WTC11 (cell line): ENCODE data around the gene ZNF804A. TPM values are rescaled to one million over a fixed set of nuclear protein-coding genes. Genes with fewer than 3 reads are reported as not detected.
A peak's percentile ranks its signal among the peaks of the same experiment; 100 is the strongest.

Experiments used
- ATAC-seq: fragments of 200-7000 bp; cut with Tn5 transposase; 2 replicates; pipeline ENCODE4 v1.10.0; 2021; ENCODE audit warnings: mild to moderate bottlenecking, moderate library complexity
- CTCF ChIA-PET: fragments of 300-600 bp; sonication (Branson Sonifier 250); formaldehyde crosslinking; loops from one replicate; lab custom pipeline; 2021; ENCODE audit warnings: antibody characterized with exemption; lab: Charles Lee
- POLR2A ChIA-PET: fragments of 350-600 bp; sonication (Branson Sonifier 250); formaldehyde crosslinking; loops from one replicate; lab custom pipeline; 2021; ENCODE audit warnings: antibody characterized with exemption; lab: Charles Lee
- DNase-seq: peaks from one replicate; pipeline ENCODE4 v3.0.0; 2021; ENCODE audit warnings: low spot score
- H3K27ac Mint-ChIP-seq: 2 replicates; pipeline ENCODE4 v1.8.0; 2021; ENCODE audit warnings: mixed read lengths
- H3K27me3 Mint-ChIP-seq: 2 replicates; pipeline ENCODE4 v1.8.0; 2021; ENCODE audit warnings: low read depth, mild to moderate bottlenecking, moderate library complexity, mixed read lengths
- H3K36me3 Mint-ChIP-seq: 2 replicates; pipeline ENCODE4 v1.8.0; 2021; ENCODE audit warnings: mixed read lengths
- H3K4me1 Mint-ChIP-seq: 2 replicates; pipeline ENCODE4 v1.8.0; 2022; ENCODE audit warnings: mixed read lengths
- H3K4me3 Mint-ChIP-seq: 2 replicates; pipeline ENCODE4 v1.8.0; 2021; ENCODE audit warnings: mild to moderate bottlenecking, moderate library complexity, mixed read lengths
- H3K9me3 Mint-ChIP-seq: 2 replicates; pipeline ENCODE4 v1.8.0; 2021; ENCODE audit warnings: mixed read lengths
- AFF4 ChIP-seq: sonication (generic); formaldehyde crosslinking; IDR thresholded peaks from 2 replicates; pipeline ENCODE4 v1.8.1; 2023; ENCODE audit warnings: mild to moderate bottlenecking, missing genetic modification reagents, borderline replicate concordance
- ATF1 ChIP-seq: sonication (generic); formaldehyde crosslinking; IDR thresholded peaks from 2 replicates; pipeline ENCODE4 v1.8.1; 2023; ENCODE audit warnings: mild to moderate bottlenecking, moderate library complexity, missing genetic modification reagents
- CDX4 ChIP-seq: fragments of 250-450 bp; sonication (Bioruptor Pico); IDR thresholded peaks from 2 replicates; pipeline ENCODE4 v1.9.0; 2021; ENCODE audit warnings: moderate library complexity, mild to moderate bottlenecking, inconsistent platforms, borderline replicate concordance
- CREM ChIP-seq: sonication (generic); formaldehyde crosslinking; IDR thresholded peaks from 2 replicates; pipeline ENCODE4 v1.8.1; 2022; ENCODE audit warnings: mild to moderate bottlenecking, missing genetic modification reagents, moderate library complexity
- E2F1 ChIP-seq: sonication (generic); formaldehyde crosslinking; IDR thresholded peaks from 2 replicates; pipeline ENCODE4 v1.8.0; 2022; ENCODE audit warnings: mild to moderate bottlenecking, missing genetic modification reagents
- ETV6 ChIP-seq: sonication (generic); formaldehyde crosslinking; IDR thresholded peaks from 2 replicates; pipeline ENCODE4 v1.8.1; 2022; ENCODE audit warnings: mild to moderate bottlenecking, missing genetic modification reagents
- FOXP1 ChIP-seq: sonication (generic); formaldehyde crosslinking; IDR thresholded peaks from 2 replicates; pipeline ENCODE4 v1.8.0; 2022; ENCODE audit warnings: missing genetic modification reagents, mild to moderate bottlenecking, moderate library complexity, borderline replicate concordance
- GRHL2 ChIP-seq: fragments of 250-450 bp; sonication (Bioruptor Pico); IDR thresholded peaks from 2 replicates; pipeline ENCODE4 v1.8.0; 2022; ENCODE audit warnings: mild to moderate bottlenecking, moderate library complexity; ENCODE audit not compliant: insufficient replicate concordance, severe bottlenecking
- GTF2I ChIP-seq: fragments of 250-450 bp; sonication (Bioruptor Pico); conservative IDR thresholded peaks from 2 replicates; pipeline ENCODE4 v1.4.0; 2021; ENCODE audit warnings: mild to moderate bottlenecking
- IRF1 ChIP-seq: sonication (generic); formaldehyde crosslinking; IDR thresholded peaks from 2 replicates; pipeline ENCODE4 v1.8.0; 2023; ENCODE audit warnings: missing genetic modification reagents
- KAT7 ChIP-seq: sonication (generic); formaldehyde crosslinking; IDR thresholded peaks from 2 replicates; pipeline ENCODE4 v1.8.1; 2023; ENCODE audit warnings: missing genetic modification reagents, mild to moderate bottlenecking, borderline replicate concordance
- MLX ChIP-seq: sonication (generic); formaldehyde crosslinking; IDR thresholded peaks from 2 replicates; pipeline ENCODE4 v1.8.1; 2023; ENCODE audit warnings: mild to moderate bottlenecking, missing genetic modification reagents, moderate library complexity
- MYBL2 ChIP-seq: sonication (generic); formaldehyde crosslinking; IDR thresholded peaks from 2 replicates; pipeline ENCODE4 v1.8.1; 2023; ENCODE audit warnings: mild to moderate bottlenecking, moderate library complexity, missing genetic modification reagents
- NFYB ChIP-seq: sonication (generic); formaldehyde crosslinking; conservative IDR thresholded peaks from 2 replicates; pipeline ENCODE4 v1.8.0; 2022; ENCODE audit warnings: low read depth, missing genetic modification reagents
- NR1H2 ChIP-seq: sonication (generic); formaldehyde crosslinking; IDR thresholded peaks from 2 replicates; pipeline ENCODE4 v1.9.0; 2021; ENCODE audit warnings: mild to moderate bottlenecking, moderate library complexity, missing genetic modification reagents
- NR2C2 ChIP-seq: sonication (generic); formaldehyde crosslinking; IDR thresholded peaks from 2 replicates; pipeline ENCODE4 v1.8.0; 2022; ENCODE audit warnings: mild to moderate bottlenecking, missing genetic modification reagents
- OVOL2 ChIP-seq: fragments of 250-450 bp; sonication (Bioruptor Pico); IDR thresholded peaks from 2 replicates; pipeline ENCODE4 v1.9.0; 2021; ENCODE audit warnings: mild to moderate bottlenecking, borderline replicate concordance
- RELA ChIP-seq: sonication (generic); formaldehyde crosslinking; IDR thresholded peaks from 2 replicates; pipeline ENCODE4 v1.8.1; 2022; ENCODE audit warnings: missing genetic modification reagents, mild to moderate bottlenecking, borderline replicate concordance
- TEAD1 ChIP-seq: sonication (generic); formaldehyde crosslinking; IDR thresholded peaks from 2 replicates; pipeline ENCODE4 v1.8.0; 2022; ENCODE audit warnings: mild to moderate bottlenecking, missing genetic modification reagents
- ZBTB21 ChIP-seq: sonication (generic); formaldehyde crosslinking; IDR thresholded peaks from 2 replicates; pipeline ENCODE4 v1.8.1; 2023; ENCODE audit warnings: mild to moderate bottlenecking, missing genetic modification reagents, borderline replicate concordance
- ZBTB43 ChIP-seq: sonication (generic); formaldehyde crosslinking; IDR thresholded peaks from 2 replicates; pipeline ENCODE4 v1.8.1; 2023; ENCODE audit warnings: mild to moderate bottlenecking, missing genetic modification reagents
- ZNF219 ChIP-seq: sonication (generic); formaldehyde crosslinking; IDR thresholded peaks from 2 replicates; pipeline ENCODE4 v1.8.0; 2023; ENCODE audit warnings: missing genetic modification reagents, mild to moderate bottlenecking, borderline replicate concordance
- ZNF416 ChIP-seq: fragments of 250-450 bp; sonication (Bioruptor Pico); IDR thresholded peaks from 2 replicates; pipeline ENCODE4 v1.9.0; 2021; ENCODE audit warnings: mild to moderate bottlenecking, inconsistent platforms
- total RNA-seq: library from RNA; stranded (reverse); gene quantifications from 3 replicates; pipeline ENCODE4 v1.2.3, GENCODE V29; 2021
- TF ChIP-seq, protein P1 (sequence below): sonication (generic); formaldehyde crosslinking; conservative IDR thresholded peaks from 2 replicates; pipeline ENCODE4 v1.8.1; 2023; ENCODE audit warnings: mild to moderate bottlenecking, low read depth, missing genetic modification reagents, moderate library complexity
- TF ChIP-seq, protein P2 (sequence below): sonication (generic); formaldehyde crosslinking; IDR thresholded peaks from 2 replicates; pipeline ENCODE4 v1.8.1; 2023; ENCODE audit warnings: mild to moderate bottlenecking, moderate library complexity, missing genetic modification reagents

Gene ZNF804A
- total RNA-seq, 1 experiment from 2014 or later: not detected

GRCh38 chr2:184730288-184730687 is 132.0 kb downstream of the ZNF804A start (continued):
- TF ChIP-seq CDX4 (no peak), ETV6 (CRISPR knock-in tag) (no peak), ZBTB21 (CRISPR knock-in tag) (no peak), TEAD1 (CRISPR knock-in tag) (no peak), NR2C2 (CRISPR knock-in tag) (no peak), ZNF219 (CRISPR knock-in tag) (no peak), ZNF416 (no peak), NFYB (CRISPR knock-in tag) (no peak), ATF1 (no peak)

DNA sequence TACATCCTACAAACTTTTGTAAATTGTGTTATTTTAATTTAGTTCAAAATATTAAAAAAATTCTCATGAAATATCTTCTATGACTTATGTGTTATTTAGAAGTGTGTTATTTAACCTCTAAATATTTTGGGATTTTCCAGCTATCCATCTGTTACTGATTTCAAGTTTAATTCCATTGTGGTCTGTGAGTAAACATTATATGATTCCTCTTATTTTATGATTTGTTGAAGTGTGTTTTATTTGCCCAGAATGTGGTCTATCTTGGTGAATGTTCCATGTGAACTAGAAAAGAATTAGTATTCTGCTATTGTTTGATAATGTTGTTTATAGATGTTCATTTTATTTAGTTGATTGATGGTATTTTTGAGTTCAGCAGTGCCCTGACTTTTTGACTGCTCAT is 136.0 kb downstream of the ZNF804A start:
- H3K4me1 Mint-ChIP-seq: peaks cover 10% of the 10 kb centered on the region
- no peak for TF ChIP-seq IRF1 (CRISPR knock-in tag)
- no peak for TF ChIP-seq MYBL2 (CRISPR knock-in tag)
- TF ChIP-seq KAT7: no peak
- TF ChIP-seq MLX (CRISPR knock-in tag): no peak
- no peak for TF ChIP-seq ZNF416
- no peak for TF ChIP-seq GRHL2
- TF ChIP-seq CREM (CRISPR knock-in tag): no peak
- no peak for TF ChIP-seq E2F1 (CRISPR knock-in tag)
- TF ChIP-seq FOXP1: no peak
- no peak for TF ChIP-seq NR1H2 (CRISPR knock-in tag)
- no peak for TF ChIP-seq AFF4 (CRISPR knock-in tag)
- TF ChIP-seq, protein P1, sequence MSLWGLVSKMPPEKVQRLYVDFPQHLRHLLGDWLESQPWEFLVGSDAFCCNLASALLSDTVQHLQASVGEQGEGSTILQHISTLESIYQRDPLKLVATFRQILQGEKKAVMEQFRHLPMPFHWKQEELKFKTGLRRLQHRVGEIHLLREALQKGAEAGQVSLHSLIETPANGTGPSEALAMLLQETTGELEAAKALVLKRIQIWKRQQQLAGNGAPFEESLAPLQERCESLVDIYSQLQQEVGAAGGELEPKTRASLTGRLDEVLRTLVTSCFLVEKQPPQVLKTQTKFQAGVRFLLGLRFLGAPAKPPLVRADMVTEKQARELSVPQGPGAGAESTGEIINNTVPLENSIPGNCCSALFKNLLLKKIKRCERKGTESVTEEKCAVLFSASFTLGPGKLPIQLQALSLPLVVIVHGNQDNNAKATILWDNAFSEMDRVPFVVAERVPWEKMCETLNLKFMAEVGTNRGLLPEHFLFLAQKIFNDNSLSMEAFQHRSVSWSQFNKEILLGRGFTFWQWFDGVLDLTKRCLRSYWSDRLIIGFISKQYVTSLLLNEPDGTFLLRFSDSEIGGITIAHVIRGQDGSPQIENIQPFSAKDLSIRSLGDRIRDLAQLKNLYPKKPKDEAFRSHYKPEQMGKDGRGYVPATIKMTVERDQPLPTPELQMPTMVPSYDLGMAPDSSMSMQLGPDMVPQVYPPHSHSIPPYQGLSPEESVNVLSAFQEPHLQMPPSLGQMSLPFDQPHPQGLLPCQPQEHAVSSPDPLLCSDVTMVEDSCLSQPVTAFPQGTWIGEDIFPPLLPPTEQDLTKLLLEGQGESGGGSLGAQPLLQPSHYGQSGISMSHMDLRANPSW (CRISPR knock-in tag): no peak
- no peak for TF ChIP-seq OVOL2 (CRISPR knock-in tag)
- TF ChIP-seq RELA (CRISPR knock-in tag): no peak
- no peak for TF ChIP-seq NFYB (CRISPR knock-in tag)
- TF ChIP-seq, protein P2, sequence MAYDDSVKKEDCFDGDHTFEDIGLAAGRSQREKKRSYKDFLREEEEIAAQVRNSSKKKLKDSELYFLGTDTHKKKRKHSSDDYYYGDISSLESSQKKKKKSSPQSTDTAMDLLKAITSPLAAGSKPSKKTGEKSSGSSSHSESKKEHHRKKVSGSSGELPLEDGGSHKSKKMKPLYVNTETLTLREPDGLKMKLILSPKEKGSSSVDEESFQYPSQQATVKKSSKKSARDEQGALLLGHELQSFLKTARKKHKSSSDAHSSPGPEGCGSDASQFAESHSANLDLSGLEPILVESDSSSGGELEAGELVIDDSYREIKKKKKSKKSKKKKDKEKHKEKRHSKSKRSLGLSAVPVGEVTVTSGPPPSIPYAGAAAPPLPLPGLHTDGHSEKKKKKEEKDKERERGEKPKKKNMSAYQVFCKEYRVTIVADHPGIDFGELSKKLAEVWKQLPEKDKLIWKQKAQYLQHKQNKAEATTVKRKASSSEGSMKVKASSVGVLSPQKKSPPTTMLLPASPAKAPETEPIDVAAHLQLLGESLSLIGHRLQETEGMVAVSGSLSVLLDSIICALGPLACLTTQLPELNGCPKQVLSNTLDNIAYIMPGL (CRISPR knock-in tag): no peak
- no peak for TF ChIP-seq ZBTB43 (CRISPR knock-in tag)
- no peak for TF ChIP-seq GTF2I (CRISPR knock-in tag)
- no peaks in the 10 kb centered on the region for H3K36me3 Mint-ChIP-seq
- H3K27ac Mint-ChIP-seq: peak overlapping the region; percentile 37; the same call in 1 of the 2 replicates
- CTCF ChIA-PET: no interaction called here
- POLR2A ChIA-PET: no interaction called here
- H3K4me3 Mint-ChIP-seq: no peak overlapping the region
- DNase-seq: no peak
- no peaks in the 10 kb centered on the region for H3K27me3 Mint-ChIP-seq
- no peak for ATAC-seq
- peaks cover 11% of the 10 kb centered on the region for H3K9me3 Mint-ChIP-seq
